SJCRH30 (cell line): ENCODE measurements around the gene GALM. TPM values are rescaled to one million over a fixed set of nuclear protein-coding genes. Genes with fewer than 3 reads are reported as not detected.
A peak's percentile ranks its signal among the peaks of the same experiment; 100 is the strongest.
"Not testable (repeated sequence)": the region's sequence is repeated elsewhere in the genome, so short reads cannot be mapped to it uniquely, and the experiment has no call there.

Experiments used
- DNase-seq, 2 experiments: peaks; one replicate each; pipeline ENCODE4 v3.0.0-alpha.2; 2015 to 2020
- H3K27ac ChIP-seq: fragments of 250-450 bp; sonication (Bioruptor Pico); 2 replicates; pipeline ENCODE4 v1.5.1; 2020; ENCODE audit warnings: mild to moderate bottlenecking, moderate library complexity
- H3K27me3 ChIP-seq: fragments of 250-450 bp; sonication (Bioruptor Pico); 2 replicates; pipeline ENCODE4 v1.5.1; 2020; ENCODE audit warnings: mild to moderate bottlenecking, moderate library complexity
- H3K36me3 ChIP-seq: fragments of 250-450 bp; sonication (Bioruptor Pico); 2 replicates; pipeline ENCODE4 v1.5.1; 2020; ENCODE audit warnings: mild to moderate bottlenecking, moderate library complexity
- H3K4me1 ChIP-seq: fragments of 250-450 bp; sonication (Bioruptor Pico); 2 replicates; pipeline ENCODE4 v1.5.1; 2020; ENCODE audit warnings: mild to moderate bottlenecking, moderate library complexity
- H3K4me3 ChIP-seq: fragments of 250-450 bp; sonication (Bioruptor Pico); 2 replicates; pipeline ENCODE4 v1.5.1; 2020; ENCODE audit warnings: mild to moderate bottlenecking, moderate library complexity
- H3K9me3 ChIP-seq: fragments of 250-450 bp; sonication (Bioruptor Pico); replicated peaks from 2 replicates; pipeline ENCODE4 v1.5.1; 2020; ENCODE audit warnings: mild to moderate bottlenecking, moderate library complexity
- total RNA-seq: library from RNA; depleted of rRNA; stranded (reverse); fragments of >200 nt; shearing (Covaris generic); gene quantifications from 2 replicates; pipeline ENCODE4 v1.2.3, GENCODE V29; 2014

GALM gene
- total RNA-seq, 1 experiment from 2014 or later: 19.6 TPM

GRCh38 chr2:38636069-38636468 is 29.8 kb upstream of the GALM start:
- H3K4me1 ChIP-seq: peaks cover 15% of the 10 kb centered on the region
- no peak overlapping the region for H3K27ac ChIP-seq
- H3K9me3 ChIP-seq: 0 out of 2 replicates have a peak, but pooled peaks cover 3% of the 10 kb centered on the region
- no peak for DNase-seq
- no peak overlapping the region for H3K4me3 ChIP-seq
- H3K27me3 ChIP-seq: no peaks in the 10 kb centered on the region
- H3K36me3 ChIP-seq: no peaks in the 10 kb centered on the region

DNA sequence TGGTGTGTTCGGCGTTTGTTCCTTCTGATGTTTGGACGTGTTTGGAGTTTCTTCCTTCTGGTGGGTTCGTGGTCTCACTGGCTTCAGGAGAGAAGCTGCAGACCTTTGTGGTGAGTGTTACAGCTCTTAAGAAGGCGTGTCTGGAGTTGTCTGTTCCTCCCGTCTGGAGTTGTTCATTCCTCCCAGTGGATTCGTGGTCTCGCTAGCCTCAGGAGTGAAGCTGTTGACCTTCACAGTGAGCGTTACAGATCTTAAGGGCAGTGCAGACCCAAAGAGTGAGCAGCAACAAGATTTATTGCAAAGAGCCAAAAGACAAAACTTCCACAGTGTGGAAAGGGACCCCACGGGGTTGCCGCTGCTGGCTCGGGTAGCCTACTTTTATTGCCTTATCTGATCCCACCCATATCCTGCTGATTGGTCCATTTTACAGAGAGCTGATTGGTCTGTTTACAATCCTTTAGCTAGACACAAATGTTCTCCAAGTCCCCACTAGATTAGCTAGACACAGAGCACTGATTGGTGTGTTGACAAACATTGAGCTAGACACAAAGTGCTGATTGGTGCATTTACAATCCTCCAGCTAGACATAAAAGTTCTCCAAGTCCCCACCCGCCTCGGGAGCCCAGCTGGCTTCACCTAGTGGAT is 23.4 kb upstream of the GALM start:
- not testable (repeated sequence) for DNase-seq

DNA sequence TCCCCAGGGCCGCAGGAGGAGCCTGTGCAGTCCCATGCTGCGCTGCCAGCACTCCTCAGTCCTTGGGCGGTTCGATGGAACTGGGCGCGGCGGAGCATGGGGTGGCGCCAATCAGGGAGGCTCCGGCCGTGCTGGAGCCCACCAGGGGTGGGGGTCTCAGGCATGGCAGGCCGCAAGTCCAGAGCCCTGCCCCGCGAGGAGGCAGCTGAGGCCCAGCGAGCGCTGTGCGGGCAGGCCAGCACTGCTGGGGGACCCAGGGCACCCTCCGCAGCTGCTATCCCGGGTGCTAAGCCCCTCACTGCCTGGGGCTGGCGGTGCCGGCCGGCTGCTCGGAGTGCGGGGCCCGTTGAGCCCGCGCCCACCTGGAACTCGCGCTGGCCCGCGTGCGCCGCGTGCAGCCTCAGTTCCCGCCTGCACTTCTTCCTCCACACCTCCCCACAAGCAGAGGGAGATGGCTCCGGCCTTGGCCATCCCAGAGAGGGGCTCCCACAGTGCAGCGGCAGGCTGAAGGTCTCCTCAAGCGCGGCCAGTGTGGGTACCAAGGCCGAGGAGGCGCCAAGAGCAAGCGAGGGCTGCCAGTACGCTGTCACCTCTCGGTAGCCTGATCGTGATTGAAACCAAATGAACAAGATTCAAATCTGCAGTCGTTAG is 22.8 kb upstream of the GALM start:
- no peaks in the 10 kb centered on the region for H3K27me3 ChIP-seq
- no peaks in the 10 kb centered on the region for H3K4me1 ChIP-seq
- no peak overlapping the region for H3K4me3 ChIP-seq
- DNase-seq: no peak
- no peaks in the 10 kb centered on the region for H3K36me3 ChIP-seq
- H3K9me3 ChIP-seq: peaks cover 5% of the 10 kb centered on the region; the same call in 1 of the 2 replicates
- H3K27ac ChIP-seq: no peak overlapping the region

More for the DNA sequence above, 23.4 kb upstream of the GALM start:
- not testable (repeated sequence) for H3K27me3 ChIP-seq, H3K36me3 ChIP-seq, H3K9me3 ChIP-seq, H3K4me3 ChIP-seq, H3K4me1 ChIP-seq, H3K27ac ChIP-seq

- not testable (repeated sequence) for H3K9me3 ChIP-seq, H3K27me3 ChIP-seq, H3K4me3 ChIP-seq, H3K4me1 ChIP-seq, H3K36me3 ChIP-seq, DNase-seq, H3K27ac ChIP-seq
Measured at GRCh38 chr2:38643683-38644511, 22.0 kb upstream of the GALM start.

- no peak overlapping the region for H3K27ac ChIP-seq
- H3K4me3 ChIP-seq: no peak overlapping the region
- no peaks in the 10 kb centered on the region for H3K4me1 ChIP-seq
- H3K27me3 ChIP-seq: no peaks in the 10 kb centered on the region
- DNase-seq: peak in 1 of 2 experiments; percentile 29
- H3K9me3 ChIP-seq: peaks cover 5% of the 10 kb centered on the region; the same call in 1 of the 2 replicates
- no peaks in the 10 kb centered on the region for H3K36me3 ChIP-seq
Measured at GRCh38 chr2:38648107-38648761, 17.7 kb upstream of the GALM start.

DNA sequence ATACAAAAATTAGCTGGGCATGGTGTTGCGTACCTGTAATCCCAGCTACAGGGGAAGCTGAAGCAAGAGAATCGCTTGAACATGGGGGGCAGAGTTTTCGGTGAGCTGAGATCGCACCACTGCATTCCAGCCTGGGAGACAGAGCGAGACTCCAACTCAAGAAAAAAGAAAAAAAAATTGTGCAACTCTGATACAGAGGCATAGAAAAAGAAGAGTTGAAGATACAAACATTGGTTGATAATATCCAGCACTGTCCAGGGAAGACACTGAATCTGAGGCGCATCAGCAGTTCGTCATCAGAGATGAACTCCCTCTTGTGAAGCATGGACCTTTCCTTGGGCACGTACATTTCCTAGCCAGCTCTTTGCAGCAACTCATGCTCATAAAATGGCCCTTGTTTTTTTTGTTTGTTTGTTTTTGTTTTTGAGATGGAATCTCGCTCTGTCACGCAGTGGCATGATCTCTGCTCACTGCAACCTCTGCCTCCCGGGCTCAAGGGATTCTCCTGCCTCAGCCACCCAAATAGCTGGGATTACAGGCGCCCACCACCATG is 16.7 kb upstream of the GALM start:
- peaks cover 3% of the 10 kb centered on the region for H3K4me1 ChIP-seq
- no peaks in the 10 kb centered on the region for H3K9me3 ChIP-seq
- H3K4me3 ChIP-seq: no peak overlapping the region
- no peaks in the 10 kb centered on the region for H3K27me3 ChIP-seq
- no peak overlapping the region for H3K27ac ChIP-seq
- no peak for DNase-seq
- no peaks in the 10 kb centered on the region for H3K36me3 ChIP-seq

GRCh38 chr2:38650012-38650411 is 15.9 kb upstream of the GALM start:
- Histone ChIP-seq H3K4me1 (peaks cover 11% of the 10 kb centered on the region), H3K27me3 (no peaks in the 10 kb centered on the region), H3K9me3 (no peaks in the 10 kb centered on the region), H3K4me3 (no peak overlapping the region), H3K36me3 (no peaks in the 10 kb centered on the region), H3K27ac (no peak overlapping the region)
- no peak for DNase-seq

GRCh38 chr2:38650717-38651116 is 15.2 kb upstream of the GALM start:
- H3K4me1 ChIP-seq: peaks cover 18% of the 10 kb centered on the region
- H3K4me3 ChIP-seq: no peak overlapping the region
- no peak for DNase-seq
- H3K36me3 ChIP-seq: no peaks in the 10 kb centered on the region
- H3K27ac ChIP-seq: no peak overlapping the region
- no peaks in the 10 kb centered on the region for H3K27me3 ChIP-seq
- no peaks in the 10 kb centered on the region for H3K9me3 ChIP-seq

- no peak overlapping the region for H3K27ac ChIP-seq
- no peaks in the 10 kb centered on the region for H3K9me3 ChIP-seq
- H3K27me3 ChIP-seq: no peaks in the 10 kb centered on the region
- no peak for DNase-seq
- no peak overlapping the region for H3K4me3 ChIP-seq
- H3K36me3 ChIP-seq: no peaks in the 10 kb centered on the region
- H3K4me1 ChIP-seq: peaks cover 18% of the 10 kb centered on the region
Measured at GRCh38 chr2:38652431-38653273, 13.3 kb upstream of the GALM start.

DNA sequence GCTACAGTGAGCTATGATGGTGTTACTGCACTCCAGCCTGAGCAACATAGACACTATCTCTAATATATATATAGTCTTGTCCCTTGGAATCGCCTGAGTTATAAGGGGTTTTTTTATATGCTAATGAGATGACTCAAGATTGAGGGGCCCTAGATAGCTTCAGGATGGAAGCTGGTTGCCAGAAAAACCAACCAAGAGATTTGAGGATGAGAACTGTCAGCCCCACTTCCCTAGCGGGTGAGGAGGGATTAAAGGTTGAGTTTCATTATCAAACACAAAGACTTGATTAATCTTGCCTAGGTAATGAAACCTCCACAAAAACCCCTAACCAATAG is 12.6 kb upstream of the GALM start:
- H3K36me3 ChIP-seq: no peaks in the 10 kb centered on the region
- no peaks in the 10 kb centered on the region for H3K27me3 ChIP-seq
- no peak overlapping the region for H3K27ac ChIP-seq
- H3K9me3 ChIP-seq: no peaks in the 10 kb centered on the region
- H3K4me1 ChIP-seq: peaks cover 18% of the 10 kb centered on the region
- H3K4me3 ChIP-seq: no peak overlapping the region
- DNase-seq: no peak

DNA sequence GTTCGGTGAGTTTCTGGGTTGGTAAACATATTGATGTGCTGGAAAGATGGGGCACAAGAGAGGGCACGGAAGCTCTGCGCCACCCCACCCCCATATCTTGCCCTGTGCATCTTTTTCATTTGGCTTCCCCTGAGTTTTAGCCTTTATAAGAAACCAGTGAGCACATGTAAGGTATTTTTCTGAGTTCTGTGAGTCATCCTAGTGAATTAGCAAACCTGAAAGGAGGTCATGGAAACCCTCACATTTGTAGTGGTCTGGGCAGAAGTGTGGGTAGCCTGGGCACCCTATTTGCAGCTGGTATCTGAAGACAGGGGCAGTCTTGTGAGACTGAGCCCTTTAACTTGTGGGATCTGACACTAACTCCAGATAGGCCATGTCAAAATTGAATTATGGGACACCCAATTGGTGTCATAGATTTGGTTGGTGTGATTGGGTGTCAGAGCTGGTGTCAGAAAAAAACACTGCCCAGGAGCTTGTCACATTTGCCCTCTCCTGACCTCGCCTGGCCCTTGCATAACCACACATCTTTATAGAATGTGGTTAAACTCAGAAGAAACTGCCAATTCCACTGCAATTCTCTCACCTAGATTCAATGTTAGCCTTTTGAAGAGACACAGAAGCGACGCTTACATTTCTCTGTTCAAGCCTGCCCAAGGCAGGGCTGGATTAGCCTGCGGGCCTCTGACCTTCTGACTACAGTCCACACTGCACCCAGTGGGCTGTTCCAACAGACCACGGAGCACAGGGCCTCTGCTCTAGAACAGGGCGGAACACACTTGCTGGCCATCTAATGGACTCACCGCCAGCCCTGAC is 12.0 kb upstream of the GALM start:
- Histone ChIP-seq H3K4me3 (no peak overlapping the region), H3K4me1 (peaks cover 18% of the 10 kb centered on the region), H3K27me3 (no peaks in the 10 kb centered on the region), H3K27ac (no peak overlapping the region), H3K9me3 (no peaks in the 10 kb centered on the region), H3K36me3 (no peaks in the 10 kb centered on the region)
- DNase-seq: no peak

GRCh38 chr2:38654528-38655381 is 11.2 kb upstream of the GALM start:
- Histone ChIP-seq H3K36me3 (no peaks in the 10 kb centered on the region), H3K9me3 (no peaks in the 10 kb centered on the region), H3K27me3 (no peaks in the 10 kb centered on the region), H3K27ac (no peak overlapping the region), H3K4me1 (peaks cover 18% of the 10 kb centered on the region), H3K4me3 (no peak overlapping the region)
- DNase-seq: peak; percentile 23 to 70

DNA sequence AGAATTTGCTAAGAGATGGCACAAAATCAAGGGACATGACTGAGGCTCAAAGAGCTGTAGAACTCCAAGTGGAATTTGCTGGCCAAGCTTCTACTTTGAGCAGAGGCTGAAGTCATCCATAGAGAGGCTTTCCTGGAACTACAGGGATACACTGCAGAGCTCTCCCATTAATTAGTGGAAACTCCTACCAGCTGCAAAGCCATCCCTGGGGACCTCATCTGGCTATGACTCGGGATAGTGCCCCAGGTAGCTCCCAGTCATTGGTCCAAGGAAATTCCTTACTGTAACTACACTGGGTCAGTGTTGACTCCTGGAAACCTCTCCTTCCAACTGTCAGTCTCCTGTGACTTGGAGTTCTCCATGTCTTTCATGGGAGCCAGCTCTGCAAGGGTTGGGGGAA is 10.5 kb upstream of the GALM start:
- no peaks in the 10 kb centered on the region for H3K36me3 ChIP-seq
- H3K9me3 ChIP-seq: no peaks in the 10 kb centered on the region
- peak in 1 of 2 experiments; percentile 50 for DNase-seq
- no peak overlapping the region for H3K4me3 ChIP-seq
- no peak overlapping the region for H3K27ac ChIP-seq
- no peaks in the 10 kb centered on the region for H3K27me3 ChIP-seq
- peaks cover 18% of the 10 kb centered on the region for H3K4me1 ChIP-seq
